ENCODE measurements around the gene GGA2. TPM values are rescaled to one million over a fixed set of nuclear protein-coding genes. Genes with fewer than 3 reads are reported as not detected.
"Not testable (repeated sequence)": the region's sequence is repeated elsewhere in the genome, so short reads cannot be mapped to it uniquely, and the experiment has no call there.

GGA2 gene
- total RNA-seq, 3 donors from 2014 or later (not counting 1 experiment from before 2014, with no cell fraction given) = 129 to 134 (median 131) TPM

DNA sequence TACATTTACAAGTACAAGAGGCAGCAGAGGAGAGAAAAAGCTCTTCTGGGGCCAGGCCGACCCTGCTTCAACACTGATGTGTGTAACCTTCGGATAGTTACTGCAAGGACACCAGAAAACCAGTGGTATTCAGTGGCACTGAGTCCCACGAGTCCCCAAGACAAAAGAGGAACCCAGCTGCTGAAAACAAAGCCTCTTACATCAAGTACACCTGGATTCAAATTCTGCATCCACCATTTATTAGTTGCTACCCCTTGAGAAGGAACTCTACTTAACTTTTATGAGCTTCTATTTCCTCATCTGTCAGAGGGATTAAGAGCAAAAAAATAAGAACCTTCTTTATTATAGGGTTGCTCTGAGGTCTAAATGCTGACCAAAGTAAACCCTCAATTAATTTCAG is 44.2 kb upstream of the GGA2 start:
- WGBS (ENCODE audit: insufficient coverage) = 94% methylated on average over 3 of the region's 3 CpGs
- H3K27me3 ChIP-seq (ENCODE audit: control insufficient read depth, insufficient read depth, low read length) = no peaks in the 10 kb centered on the region
- H3K9me3 Mint-ChIP-seq = no peaks in the 10 kb centered on the region
- H3K4me1 ChIP-seq (ENCODE audit: control insufficient read depth, insufficient read depth, low read length) = peaks cover 19% of the 10 kb centered on the region
- no peak overlapping the region for H3K27ac Mint-ChIP-seq
- H3K4me3 ChIP-seq (ENCODE audit: low read length) = no peak overlapping the region
- no peak for DNase-seq
- no peaks in the 10 kb centered on the region for H3K36me3 Mint-ChIP-seq
- peaks cover 21% of the 10 kb centered on the region for H3K36me3 ChIP-seq (ENCODE audit: control insufficient read depth, insufficient read depth, low read length)
- no peak overlapping the region for H3K4me3 Mint-ChIP-seq
- no peak for ATAC-seq
- TF ChIP-seq CTCF (IDR thresholded peaks at IDR 0.05) = no peak
- no peak overlapping the region for H3K27ac ChIP-seq (ENCODE audit: low read length)
- peaks cover 14 to 20% of the 10 kb centered on the region in 2 donors for H3K4me1 Mint-ChIP-seq
- intact Hi-C loops (cut with micrococcal nuclease) = no loop called here
- H3K9me3 ChIP-seq (ENCODE audit: control insufficient read depth, insufficient read depth, low read length) = no peaks in the 10 kb centered on the region
- H3K27me3 Mint-ChIP-seq (ENCODE audit: low read depth in 2 of 2) = no peaks in the 10 kb centered on the region

- Mint-ChIP-seq H3K27ac (no peak overlapping the region), H3K36me3 (peaks cover under 1% of the 10 kb centered on the region)
These were observed 41.9 kb upstream of the GGA2 start for GRCh38 chr16:23552161-23552560.

DNA sequence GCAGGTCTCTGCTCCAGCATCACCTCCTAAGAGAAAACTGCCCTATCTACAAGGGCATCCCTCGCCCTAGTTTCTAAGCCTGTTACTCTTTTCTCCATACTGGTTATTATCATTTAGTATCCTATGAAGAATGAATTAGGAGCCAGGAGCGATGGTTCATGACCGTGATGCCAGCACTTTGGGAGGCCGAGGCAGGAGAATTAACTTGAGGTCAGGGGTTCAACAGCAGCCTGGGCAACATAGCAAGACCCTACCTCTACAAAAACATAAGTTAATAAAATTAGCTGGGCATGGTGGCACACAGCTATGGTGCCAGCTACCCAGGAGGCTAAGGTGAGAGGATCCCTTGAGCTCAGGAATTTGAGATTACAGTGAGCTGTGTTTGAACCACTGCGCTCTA is 39.6 kb upstream of the GGA2 start:
- Histone ChIP-seq H3K4me3 (ENCODE audit: low read length) (no peak overlapping the region), H3K27me3 (ENCODE audit: control insufficient read depth, insufficient read depth, low read length) (no peaks in the 10 kb centered on the region), H3K27ac (ENCODE audit: low read length) (no peak overlapping the region), H3K36me3 (ENCODE audit: control insufficient read depth, insufficient read depth, low read length) (peaks cover 45% of the 10 kb centered on the region), H3K9me3 (ENCODE audit: control insufficient read depth, insufficient read depth, low read length) (no peaks in the 10 kb centered on the region), H3K4me1 (ENCODE audit: control insufficient read depth, insufficient read depth, low read length) (no peaks in the 10 kb centered on the region)
- Mint-ChIP-seq H3K27ac (no peak overlapping the region), H3K4me1 (no peaks in the 10 kb centered on the region), H3K4me3 (no peak overlapping the region), H3K27me3 (ENCODE audit: low read depth in 2 of 2) (no peaks in the 10 kb centered on the region), H3K9me3 (no peaks in the 10 kb centered on the region), H3K36me3 (peaks cover 6% of the 10 kb centered on the region)
- no peak for ATAC-seq
- WGBS (ENCODE audit: insufficient coverage) = 78% methylated on average over 3 of the region's 5 CpGs
- intact Hi-C loops (cut with micrococcal nuclease) = no loop called here
- TF ChIP-seq CTCF (IDR thresholded peaks at IDR 0.05) = no peak
- DNase-seq = no peak

More at GRCh38 chr16:23552161-23552560, 41.9 kb upstream of the GGA2 start:
- Histone ChIP-seq H3K9me3 (ENCODE audit: control insufficient read depth, insufficient read depth, low read length) (no peaks in the 10 kb centered on the region), H3K36me3 (ENCODE audit: control insufficient read depth, insufficient read depth, low read length) (peaks cover 33% of the 10 kb centered on the region), H3K4me3 (ENCODE audit: low read length) (no peak overlapping the region), H3K27me3 (ENCODE audit: control insufficient read depth, insufficient read depth, low read length) (no peaks in the 10 kb centered on the region), H3K27ac (ENCODE audit: low read length) (no peak overlapping the region), H3K4me1 (ENCODE audit: control insufficient read depth, insufficient read depth, low read length) (peaks cover 10% of the 10 kb centered on the region)
- Mint-ChIP-seq H3K4me3 (no peak overlapping the region), H3K4me1 (peaks cover 9 to 10% of the 10 kb centered on the region in 2 donors), H3K9me3 (no peaks in the 10 kb centered on the region), H3K27me3 (ENCODE audit: low read depth in 2 of 2) (no peaks in the 10 kb centered on the region)
- ATAC-seq (no peak), DNase-seq (no peak)
- 88% methylated on average over 6 of the region's 6 CpGs for WGBS (ENCODE audit: insufficient coverage)
- no peak for TF ChIP-seq CTCF (IDR thresholded peaks at IDR 0.05)
- intact Hi-C loops (cut with micrococcal nuclease) = no loop called here

DNA sequence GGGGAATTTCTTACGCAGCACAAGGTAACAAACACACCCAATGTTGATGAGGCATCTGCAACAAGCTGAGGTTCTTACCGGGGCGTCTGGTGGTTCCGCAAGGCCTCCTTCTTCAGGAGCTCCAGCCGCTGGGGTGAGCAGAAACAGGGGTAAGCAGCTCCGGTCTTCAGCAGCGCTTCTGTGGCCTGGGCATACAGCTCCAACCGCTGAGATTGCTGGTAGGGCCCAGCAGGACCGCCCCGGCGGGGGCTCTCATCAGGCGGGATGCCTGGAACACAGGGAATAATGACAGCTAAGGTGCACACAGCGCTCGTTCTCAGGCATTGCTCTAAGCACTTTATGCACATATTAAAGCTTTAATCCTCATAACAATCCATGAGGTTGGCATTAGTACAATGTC is 34.1 kb upstream of the GGA2 start:
- ATAC-seq (no peak), DNase-seq (no peak)
- Histone ChIP-seq H3K4me1 (ENCODE audit: control insufficient read depth, insufficient read depth, low read length) (no peaks in the 10 kb centered on the region), H3K27ac (ENCODE audit: low read length) (no peak overlapping the region), H3K27me3 (ENCODE audit: control insufficient read depth, insufficient read depth, low read length) (no peaks in the 10 kb centered on the region), H3K4me3 (ENCODE audit: low read length) (no peak overlapping the region), H3K36me3 (ENCODE audit: control insufficient read depth, insufficient read depth, low read length) (peaks cover 45% of the 10 kb centered on the region), H3K9me3 (ENCODE audit: control insufficient read depth, insufficient read depth, low read length) (no peaks in the 10 kb centered on the region)
- Mint-ChIP-seq H3K9me3 (no peaks in the 10 kb centered on the region), H3K36me3 (peaks cover 6% of the 10 kb centered on the region), H3K4me3 (no peak overlapping the region), H3K27ac (no peak overlapping the region), H3K4me1 (no peaks in the 10 kb centered on the region), H3K27me3 (ENCODE audit: low read depth in 2 of 2) (no peaks in the 10 kb centered on the region)
- no peak for TF ChIP-seq CTCF (IDR thresholded peaks at IDR 0.05)
- intact Hi-C loops (cut with micrococcal nuclease) = no loop called here
- WGBS (ENCODE audit: insufficient coverage) = 97% methylated on average over 14 of the region's 14 CpGs

GRCh38 chr16:23540817-23541178 is 30.5 kb upstream of the GGA2 start:
- H3K27ac ChIP-seq (ENCODE audit: low read length); H3K4me3 ChIP-seq (ENCODE audit: low read length); H3K27me3 ChIP-seq (ENCODE audit: control insufficient read depth, insufficient read depth, low read length); H3K9me3 Mint-ChIP-seq; H3K36me3 Mint-ChIP-seq; H3K27me3 Mint-ChIP-seq (ENCODE audit: low read depth in 2 of 2); H3K4me1 ChIP-seq (ENCODE audit: control insufficient read depth, insufficient read depth, low read length); H3K4me1 Mint-ChIP-seq; H3K9me3 ChIP-seq (ENCODE audit: control insufficient read depth, insufficient read depth, low read length); DNase-seq; H3K4me3 Mint-ChIP-seq; intact Hi-C loops (cut with micrococcal nuclease); H3K27ac Mint-ChIP-seq; ATAC-seq: not testable (repeated sequence)
- peaks cover 25% of the 10 kb centered on the region for H3K36me3 ChIP-seq (ENCODE audit: control insufficient read depth, insufficient read depth, low read length)
- 93% methylated on average over 2 of the region's 3 CpGs for WGBS (ENCODE audit: insufficient coverage)

All from natural killer cell (primary cell).